ENCODE results near the gene POLA1.
A peak's percentile ranks its signal among the peaks of the same experiment; 100 is the strongest.

The POLA1 gene

GRCh38 chrX:24676403-24677024 is 17.2 kb upstream of the POLA1 start:
- Histone ChIP-seq H2AFZ (ENCODE audit: low read depth, low read length) (peak overlapping the region; percentile 79), H3K79me2 (ENCODE audit: low read length) (no peaks in the 10 kb centered on the region), H3K4me2 (ENCODE audit: low read length) (peak overlapping the region; percentile 47), H3K4me1 (ENCODE audit: low read length) (no peaks in the 10 kb centered on the region), H3K36me3 (replicated peaks; ENCODE audit: low read depth, low read length) (no peaks in the 10 kb centered on the region), H4K20me1 (ENCODE audit: insufficient read depth, low read length) (no peaks in the 10 kb centered on the region), H3K9ac (ENCODE audit: low read length) (no peak overlapping the region), H3K9me3 (ENCODE audit: insufficient read depth, low read length) (no peaks in the 10 kb centered on the region), H3K27ac (ENCODE audit: low read length) (no peak overlapping the region), H3K4me3 (ENCODE audit: low read length) (peak overlapping the region; percentile 51; the same call in 1 of the 2 replicates), H3K27me3 (ENCODE audit: low read depth, low read length) (no peaks in the 10 kb centered on the region)
- no peak for TF ChIP-seq EZH2phosphoT487 (IDR thresholded peaks at IDR 0.05; ENCODE audit: low read depth)
- TF ChIP-seq, protein P1, sequence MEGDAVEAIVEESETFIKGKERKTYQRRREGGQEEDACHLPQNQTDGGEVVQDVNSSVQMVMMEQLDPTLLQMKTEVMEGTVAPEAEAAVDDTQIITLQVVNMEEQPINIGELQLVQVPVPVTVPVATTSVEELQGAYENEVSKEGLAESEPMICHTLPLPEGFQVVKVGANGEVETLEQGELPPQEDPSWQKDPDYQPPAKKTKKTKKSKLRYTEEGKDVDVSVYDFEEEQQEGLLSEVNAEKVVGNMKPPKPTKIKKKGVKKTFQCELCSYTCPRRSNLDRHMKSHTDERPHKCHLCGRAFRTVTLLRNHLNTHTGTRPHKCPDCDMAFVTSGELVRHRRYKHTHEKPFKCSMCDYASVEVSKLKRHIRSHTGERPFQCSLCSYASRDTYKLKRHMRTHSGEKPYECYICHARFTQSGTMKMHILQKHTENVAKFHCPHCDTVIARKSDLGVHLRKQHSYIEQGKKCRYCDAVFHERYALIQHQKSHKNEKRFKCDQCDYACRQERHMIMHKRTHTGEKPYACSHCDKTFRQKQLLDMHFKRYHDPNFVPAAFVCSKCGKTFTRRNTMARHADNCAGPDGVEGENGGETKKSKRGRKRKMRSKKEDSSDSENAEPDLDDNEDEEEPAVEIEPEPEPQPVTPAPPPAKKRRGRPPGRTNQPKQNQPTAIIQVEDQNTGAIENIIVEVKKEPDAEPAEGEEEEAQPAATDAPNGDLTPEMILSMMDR (IDR thresholded peaks at IDR 0.05; ENCODE audit: low read depth, low read length) = peak; percentile 37; the same call in 1 of the 2 replicates

GRCh38 chrX:24682739-24683432 is 10.8 kb upstream of the POLA1 start:
- Histone ChIP-seq H4K20me1 (ENCODE audit: insufficient read depth, low read length) (no peaks in the 10 kb centered on the region), H3K4me3 (ENCODE audit: low read length) (no peak overlapping the region), H3K4me1 (ENCODE audit: low read length) (peaks cover 6% of the 10 kb centered on the region), H3K9me3 (ENCODE audit: insufficient read depth, low read length) (no peaks in the 10 kb centered on the region), H2AFZ (ENCODE audit: low read depth, low read length) (no peak overlapping the region), H3K4me2 (ENCODE audit: low read length) (no peak overlapping the region; the same call in 1 of the 2 replicates), H3K79me2 (ENCODE audit: low read length) (no peaks in the 10 kb centered on the region), H3K27me3 (ENCODE audit: low read depth, low read length) (no peaks in the 10 kb centered on the region), H3K9ac (ENCODE audit: low read length) (no peak overlapping the region), H3K36me3 (replicated peaks; ENCODE audit: low read depth, low read length) (no peaks in the 10 kb centered on the region), H3K27ac (ENCODE audit: low read length) (no peak overlapping the region)
- TF ChIP-seq, protein P1 (IDR thresholded peaks at IDR 0.05; ENCODE audit: low read depth, low read length) = no peak
- TF ChIP-seq EZH2phosphoT487 (IDR thresholded peaks at IDR 0.05; ENCODE audit: low read depth) = no peak

- Histone ChIP-seq H3K4me3 (ENCODE audit: low read length) (no peak overlapping the region), H2AFZ (ENCODE audit: low read depth, low read length) (no peak overlapping the region), H3K36me3 (replicated peaks; ENCODE audit: low read depth, low read length) (no peaks in the 10 kb centered on the region), H3K27me3 (ENCODE audit: low read depth, low read length) (no peaks in the 10 kb centered on the region), H3K79me2 (ENCODE audit: low read length) (no peaks in the 10 kb centered on the region), H3K9me3 (ENCODE audit: insufficient read depth, low read length) (no peaks in the 10 kb centered on the region), H3K27ac (ENCODE audit: low read length) (no peak overlapping the region), H3K4me2 (ENCODE audit: low read length) (no peak overlapping the region), H3K9ac (ENCODE audit: low read length) (no peak overlapping the region), H3K4me1 (ENCODE audit: low read length) (peaks cover 6% of the 10 kb centered on the region), H4K20me1 (ENCODE audit: insufficient read depth, low read length) (no peaks in the 10 kb centered on the region)
- TF ChIP-seq EZH2phosphoT487 (IDR thresholded peaks at IDR 0.05; ENCODE audit: low read depth) = no peak
- TF ChIP-seq, protein P1 (IDR thresholded peaks at IDR 0.05; ENCODE audit: low read depth, low read length) = no peak
Measured at GRCh38 chrX:24684048-24684447, 9.7 kb upstream of the POLA1 start.

DNA sequence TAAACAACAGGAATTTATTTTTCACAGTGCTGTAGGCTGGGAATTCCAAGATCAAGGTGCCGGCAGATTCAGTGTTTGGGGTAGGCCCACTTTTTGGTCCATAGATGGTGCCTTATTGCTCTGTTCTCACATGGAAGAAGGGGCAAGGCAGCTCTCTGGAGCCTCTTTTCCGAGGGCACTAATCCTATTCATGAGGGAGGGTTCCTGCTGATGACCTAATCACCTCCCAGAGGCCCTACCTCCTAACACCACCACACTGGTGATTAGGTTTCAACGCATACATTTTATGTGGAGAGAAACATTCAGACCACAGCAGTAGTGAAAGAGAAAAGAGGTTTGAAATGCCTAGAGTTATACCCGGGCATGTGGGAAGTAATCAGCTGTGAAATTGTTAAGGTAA is 1.4 kb upstream of the POLA1 start:
- Histone ChIP-seq H3K9me3 (ENCODE audit: insufficient read depth, low read length) (no peaks in the 10 kb centered on the region), H3K27me3 (ENCODE audit: low read depth, low read length) (no peaks in the 10 kb centered on the region), H3K79me2 (ENCODE audit: low read length) (peaks cover 36% of the 10 kb centered on the region), H3K4me2 (ENCODE audit: low read length) (peak overlapping the region; percentile 87; the same call in 1 of the 2 replicates), H2AFZ (ENCODE audit: low read depth, low read length) (no peak overlapping the region), H4K20me1 (ENCODE audit: insufficient read depth, low read length) (peaks cover 13% of the 10 kb centered on the region), H3K4me1 (ENCODE audit: low read length) (peaks cover 18% of the 10 kb centered on the region), H3K9ac (ENCODE audit: low read length) (no peak overlapping the region), H3K4me3 (ENCODE audit: low read length) (no peak overlapping the region), H3K27ac (ENCODE audit: low read length) (no peak overlapping the region), H3K36me3 (replicated peaks; ENCODE audit: low read depth, low read length) (peaks cover 5% of the 10 kb centered on the region)
- no peak for TF ChIP-seq EZH2phosphoT487 (IDR thresholded peaks at IDR 0.05; ENCODE audit: low read depth)
- TF ChIP-seq, protein P1 (IDR thresholded peaks at IDR 0.05; ENCODE audit: low read depth, low read length) = no peak

All from OCI-LY3 (cell line).